Stomach (tissue), 9 donors: ENCODE measurements around the gene VPS72. TPM values are rescaled to one million over a fixed set of nuclear protein-coding genes. Genes with fewer than 3 reads are reported as not detected.

ENCODE experiments used
- DNase-seq, 2 donors: peaks; one replicate each; pipeline versions ENCODE4 v3.0.0 to v3.0.0-alpha.2; 2013 to 2019
- H3K27ac ChIP-seq, 5 donors: fragments of 200-600 bp in 4 of 5; sonication (generic) in 4 of 5; one replicate each; pipeline ENCODE4 v1.5.1; 2013 to 2019; ENCODE audit warnings: mild to moderate bottlenecking in 1 of 5, moderate library complexity in 1 of 5
- H3K27me3 ChIP-seq, 3 donors: fragments of 200-600 bp; sonication (generic); one replicate each; pipeline ENCODE4 v1.5.1; 2017 to 2019; ENCODE audit warnings: mixed run types in 1 of 3
- H3K36me3 ChIP-seq, 4 donors: fragments of 200-600 bp; sonication (generic); 1 replicate in 3 of 4; 2 replicates in 1 of 4; pipeline ENCODE4 v1.5.1; 2016 to 2019
- H3K4me1 ChIP-seq, 4 donors: fragments of 200-600 bp; sonication (generic); one replicate each; pipeline ENCODE4 v1.5.1; 2016 to 2019
- H3K4me3 ChIP-seq, 4 donors: fragments of 200-600 bp; sonication (generic) in 3 of 4; one replicate each; pipeline ENCODE4 v1.5.1; 2016 to 2019; ENCODE audit warnings: mild to moderate bottlenecking in 1 of 4
- H3K9me3 ChIP-seq, 4 donors: fragments of 200-600 bp; sonication (generic); one replicate each; pipeline ENCODE4 v1.5.1; 2016 to 2019
- EP300 ChIP-seq: sonication (generic); formaldehyde crosslinking; IDR thresholded peaks from one replicate; pipeline ENCODE4 v1.6.1; 2017; ENCODE audit warnings: antibody characterized with exemption
- POLR2A ChIP-seq, 4 donors: fragments of 450-650 bp; IDR thresholded peaks; one replicate each; pipeline ENCODE4 v1.6.1; 2016; ENCODE audit warnings: antibody characterized with exemption in 4 of 4, control low read depth in 2 of 4, mild to moderate bottlenecking in 1 of 4, moderate library complexity in 1 of 4
- POLR2AphosphoS5 ChIP-seq, 3 donors: sonication (generic); formaldehyde crosslinking; IDR thresholded peaks; one replicate each; pipeline ENCODE4 v1.6.1; 2016; ENCODE audit warnings: antibody characterized with exemption in 3 of 3
- WGBS, 5 donors: extraction: QIAGEN DNeasy Blood & Tissue Kit in 3 of 5; methylation state at CpG; one replicate each; pipeline versions ENCODE4 v1.1.5 to v1.1.7; 2013 to 2018; 5-methylcytosine and 5-hydroxymethylcytosine counted together
- intact Hi-C: fragments of 100-400 bp; cut with DNase I; formaldehyde crosslinking; loops from one replicate; pipeline ENCODE4 v1.15.1; 2023; ENCODE audit warnings: low total_unique reads
- polyA plus RNA-seq, 3 donors: library from polyadenylated mRNA; stranded (reverse); fragments of 200-250 nt; gene quantifications; one replicate each; pipeline ENCODE4 v1.2.3, GENCODE V29; 2013
- total RNA-seq, 5 donors: library from RNA; depleted of rRNA; stranded (reverse); fragments of >200 nt; gene quantifications; one replicate each; pipeline versions ENCODE4 v1.1.0 to v1.2.3, GENCODE V29; 2014 to 2016
- TF ChIP-seq, protein P1 (sequence below), 7 experiments: fragments of 450-650 bp in 4 of 7; fragments of 200-600 bp in 3 of 7; sonication (generic) in 3 of 7; IDR thresholded peaks; one replicate each; pipeline ENCODE4 v1.5.1; 2016 to 2019; ENCODE audit warnings: antibody characterized with exemption in 7 of 7, control low read depth in 2 of 7, mild to moderate bottlenecking in 1 of 7
- donor health status: healthy with polysubstance abuse.
- donor health status: Bipolar disorder and iron deficiency.
- donor health status: healthy.

VPS72 gene
- total and polyA plus RNA-seq, 8 donors = 19.1 to 61.6 (median 31.2) TPM

DNA sequence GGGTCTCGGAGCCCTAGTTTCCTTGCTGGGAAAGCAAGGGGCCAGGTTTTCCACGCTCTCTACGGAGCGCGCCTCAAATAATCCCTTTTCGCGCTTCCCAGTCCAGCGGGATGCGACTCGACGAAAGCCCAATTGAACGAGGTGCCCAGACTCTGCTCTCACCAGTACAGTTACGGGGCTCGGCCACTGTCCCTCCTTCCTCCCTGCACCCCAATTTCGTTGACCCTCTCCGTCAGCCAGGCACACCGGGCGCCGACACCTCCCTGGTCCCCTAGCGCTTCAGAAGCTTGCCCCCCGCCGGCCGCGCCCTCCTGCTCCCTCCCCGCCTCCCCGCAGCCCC is 44.0 kb downstream of the VPS72 start:
- Histone ChIP-seq H3K36me3 (no peaks in the 10 kb centered on the region), H3K4me1 (peaks cover 9 to 52% (median 33%) of the 10 kb centered on the region in 4 donors), H3K4me3 (peak overlapping the region; percentile 63 to 86 (median 80)), H3K27me3 (peaks cover 0 to 12% (median 9%) of the 10 kb centered on the region in 3 donors), H3K27ac (peak overlapping the region; percentile 44 to 86 (median 64)), H3K9me3 (no peaks in the 10 kb centered on the region)
- WGBS, 5 donors = 1% methylated on average over 16 to 26 of the region's 26 CpGs
- DNase-seq = no peak
- intact Hi-C loops = no loop called here
- no peak for TF ChIP-seq POLR2A (IDR thresholded peaks at IDR 0.05)
- no peak for TF ChIP-seq POLR2AphosphoS5 (IDR thresholded peaks at IDR 0.05)
- TF ChIP-seq, protein P1, sequence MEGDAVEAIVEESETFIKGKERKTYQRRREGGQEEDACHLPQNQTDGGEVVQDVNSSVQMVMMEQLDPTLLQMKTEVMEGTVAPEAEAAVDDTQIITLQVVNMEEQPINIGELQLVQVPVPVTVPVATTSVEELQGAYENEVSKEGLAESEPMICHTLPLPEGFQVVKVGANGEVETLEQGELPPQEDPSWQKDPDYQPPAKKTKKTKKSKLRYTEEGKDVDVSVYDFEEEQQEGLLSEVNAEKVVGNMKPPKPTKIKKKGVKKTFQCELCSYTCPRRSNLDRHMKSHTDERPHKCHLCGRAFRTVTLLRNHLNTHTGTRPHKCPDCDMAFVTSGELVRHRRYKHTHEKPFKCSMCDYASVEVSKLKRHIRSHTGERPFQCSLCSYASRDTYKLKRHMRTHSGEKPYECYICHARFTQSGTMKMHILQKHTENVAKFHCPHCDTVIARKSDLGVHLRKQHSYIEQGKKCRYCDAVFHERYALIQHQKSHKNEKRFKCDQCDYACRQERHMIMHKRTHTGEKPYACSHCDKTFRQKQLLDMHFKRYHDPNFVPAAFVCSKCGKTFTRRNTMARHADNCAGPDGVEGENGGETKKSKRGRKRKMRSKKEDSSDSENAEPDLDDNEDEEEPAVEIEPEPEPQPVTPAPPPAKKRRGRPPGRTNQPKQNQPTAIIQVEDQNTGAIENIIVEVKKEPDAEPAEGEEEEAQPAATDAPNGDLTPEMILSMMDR (IDR thresholded peaks at IDR 0.05) = no peak
- TF ChIP-seq EP300 = no peak

DNA sequence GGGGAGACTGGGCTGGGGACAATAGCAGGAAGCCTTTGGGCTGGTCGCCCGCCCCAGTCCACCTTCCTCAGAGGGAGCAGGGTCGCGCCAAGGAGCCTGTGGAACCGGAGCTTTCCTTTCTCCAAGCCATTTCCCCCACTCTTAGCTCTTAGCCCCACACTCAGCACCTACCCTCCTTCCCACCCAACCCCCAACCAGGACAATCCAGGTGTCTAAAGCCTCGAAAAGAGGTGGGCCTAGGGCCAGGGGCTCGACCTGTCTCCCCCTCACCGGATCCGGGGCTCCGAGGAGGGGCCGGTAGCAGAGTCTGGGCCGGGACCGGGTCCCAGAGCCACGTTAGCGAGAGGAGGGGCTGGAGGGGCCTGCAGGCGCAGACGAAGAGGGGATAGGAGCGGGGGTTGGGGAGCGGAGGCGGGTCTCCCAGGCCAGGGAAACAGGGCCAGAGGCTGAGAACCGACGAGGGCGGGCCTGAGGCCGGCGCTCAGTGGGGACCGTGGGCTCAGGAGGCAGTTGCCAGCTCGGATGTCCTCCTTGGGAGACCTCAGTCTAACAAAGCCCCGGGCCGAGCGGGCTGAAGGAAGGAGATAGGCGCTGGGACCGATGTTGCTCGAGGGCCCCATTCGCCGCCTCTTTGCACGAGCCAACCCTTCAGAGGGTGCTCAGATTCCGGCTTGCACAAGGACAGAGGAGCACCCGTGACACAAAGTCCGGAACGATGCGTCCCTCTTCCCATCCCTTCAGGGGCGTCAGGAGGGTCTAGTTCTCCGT is 44.5 kb downstream of the VPS72 start:
- H3K36me3 ChIP-seq = no peaks in the 10 kb centered on the region
- peak overlapping the region; percentile 63 to 86 (median 80) for H3K4me3 ChIP-seq
- WGBS, 5 donors = 22 to 38% (median 28%) methylated on average over 31 to 43 of the region's 43 CpGs
- peak overlapping the region in 4 of 5 donors; percentile 40 to 86 (median 72) for H3K27ac ChIP-seq
- TF ChIP-seq, protein P1 (IDR thresholded peaks at IDR 0.05) = no peak
- TF ChIP-seq POLR2A (IDR thresholded peaks at IDR 0.05) (no peak), EP300 (no peak)
- peak in 1 of 2 donors; percentile 58 for DNase-seq
- peaks cover 9 to 52% (median 33%) of the 10 kb centered on the region in 4 donors for H3K4me1 ChIP-seq
- H3K27me3 ChIP-seq = peaks cover 0 to 12% (median 9%) of the 10 kb centered on the region in 3 donors
- intact Hi-C loops = no loop called here
- no peaks in the 10 kb centered on the region for H3K9me3 ChIP-seq

DNA sequence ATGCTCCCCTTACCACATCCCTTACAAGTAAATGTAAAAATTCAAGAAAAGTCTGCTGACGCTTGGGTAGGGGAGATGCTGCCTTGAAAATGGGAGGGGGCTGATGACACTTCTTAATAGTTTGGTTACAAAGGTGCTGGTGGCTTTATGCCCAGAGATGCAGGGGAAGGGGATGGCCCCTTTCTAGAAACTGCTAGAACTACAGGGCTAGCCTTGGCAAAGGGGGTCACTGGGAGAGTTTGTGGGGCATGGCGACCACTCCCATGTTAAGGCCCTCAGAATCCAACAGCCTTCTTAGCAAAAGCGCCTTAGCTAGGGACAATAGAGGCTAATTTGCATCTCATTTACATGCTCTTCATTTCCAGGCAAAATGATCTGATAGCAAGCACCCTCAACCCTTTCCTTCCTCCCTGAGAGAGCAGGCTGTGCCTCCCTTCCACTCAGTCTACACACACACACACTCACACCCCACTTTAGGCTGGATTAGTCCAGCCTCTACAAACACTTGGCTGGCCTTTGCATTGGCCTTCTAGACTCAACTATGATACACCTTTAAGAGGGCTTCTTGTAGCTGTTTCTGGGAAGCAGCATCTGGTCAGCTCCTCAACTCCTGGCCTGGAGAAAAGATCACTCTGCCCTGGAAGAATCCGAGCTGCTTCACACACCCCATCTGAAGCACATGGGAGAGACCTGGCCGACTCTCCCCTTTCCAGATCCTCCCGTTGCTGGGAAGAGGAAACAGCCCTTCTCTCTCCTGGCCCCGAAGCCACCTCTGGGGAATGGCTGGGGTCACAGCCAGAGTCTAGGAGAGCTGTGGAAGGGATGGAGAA is 45.3 kb downstream of the VPS72 start:
- H3K4me1 ChIP-seq = peaks cover 9 to 52% (median 33%) of the 10 kb centered on the region in 4 donors
- peaks cover 0 to 12% (median 9%) of the 10 kb centered on the region in 3 donors for H3K27me3 ChIP-seq
- H3K9me3 ChIP-seq = no peaks in the 10 kb centered on the region
- WGBS, 5 donors = 65 to 81% (median 67%) methylated on average over 7 of the region's 7 CpGs
- H3K4me3 ChIP-seq = peak overlapping the region; percentile 63 to 86 (median 80)
- H3K36me3 ChIP-seq = peaks cover 0 to 8% (median 0%) of the 10 kb centered on the region in 4 donors
- intact Hi-C loops = no loop called here
- DNase-seq = no peak
- TF ChIP-seq EP300 = no peak
- TF ChIP-seq POLR2AphosphoS5 (IDR thresholded peaks at IDR 0.05) = no peak
- TF ChIP-seq, protein P1 (IDR thresholded peaks at IDR 0.05) = no peak
- peak overlapping the region in 4 of 5 donors; percentile 40 to 86 (median 72) for H3K27ac ChIP-seq

DNA sequence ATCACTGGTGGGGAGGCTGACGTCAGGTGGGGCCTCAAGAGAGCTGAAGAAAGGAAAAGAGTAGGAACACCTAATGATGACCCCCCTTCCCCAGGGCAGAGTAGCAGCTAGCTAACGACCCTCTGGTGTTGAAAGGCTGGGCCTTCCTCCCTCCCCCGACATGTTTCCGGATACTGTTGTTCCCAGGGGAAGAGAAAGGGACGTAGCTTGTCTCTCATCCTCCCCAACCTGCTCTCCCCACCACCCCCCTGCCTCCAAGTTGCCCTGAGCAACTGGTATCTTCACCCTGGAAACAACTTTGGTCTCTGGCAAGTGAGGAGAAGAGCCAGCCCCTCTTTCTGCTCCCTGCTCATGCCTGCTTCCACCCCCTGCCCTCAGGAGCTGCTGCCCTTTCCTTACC is 46.0 kb downstream of the VPS72 start:
- no peak for TF ChIP-seq POLR2A (IDR thresholded peaks at IDR 0.05)
- TF ChIP-seq, protein P1 (IDR thresholded peaks at IDR 0.05) = no peak
- TF ChIP-seq EP300 = no peak
- TF ChIP-seq POLR2AphosphoS5 (IDR thresholded peaks at IDR 0.05) = no peak
- H3K4me1 ChIP-seq = peaks cover 9 to 52% (median 33%) of the 10 kb centered on the region in 4 donors
- WGBS, 5 donors = 60 to 88% (median 82%) methylated on average over 4 to 5 of the region's 5 CpGs
- H3K27me3 ChIP-seq = peaks cover 0 to 12% (median 9%) of the 10 kb centered on the region in 3 donors
- no peaks in the 10 kb centered on the region for H3K9me3 ChIP-seq
- DNase-seq = no peak
- H3K27ac ChIP-seq = peak overlapping the region in 1 of 5 donors; percentile 86
- H3K4me3 ChIP-seq = no peak overlapping the region
- H3K36me3 ChIP-seq = peaks cover 0 to 15% (median 0%) of the 10 kb centered on the region in 4 donors
- intact Hi-C loops = no loop called here
